GM20000 (cell line): Measurements from ENCODE around the gene CDKL5.

ENCODE experiments used
- DNase-seq: peaks from one replicate; pipeline ENCODE4 v3.0.0; 2012; ENCODE audit warnings: low spot score
- CTCF ChIP-seq: IDR thresholded peaks from 2 replicates; pipeline ENCODE4 v1.5.1; 2012; ENCODE audit warnings: mild to moderate bottlenecking, control low read depth; ENCODE audit errors: extremely low read depth, missing control alignments

The CDKL5 gene

DNA sequence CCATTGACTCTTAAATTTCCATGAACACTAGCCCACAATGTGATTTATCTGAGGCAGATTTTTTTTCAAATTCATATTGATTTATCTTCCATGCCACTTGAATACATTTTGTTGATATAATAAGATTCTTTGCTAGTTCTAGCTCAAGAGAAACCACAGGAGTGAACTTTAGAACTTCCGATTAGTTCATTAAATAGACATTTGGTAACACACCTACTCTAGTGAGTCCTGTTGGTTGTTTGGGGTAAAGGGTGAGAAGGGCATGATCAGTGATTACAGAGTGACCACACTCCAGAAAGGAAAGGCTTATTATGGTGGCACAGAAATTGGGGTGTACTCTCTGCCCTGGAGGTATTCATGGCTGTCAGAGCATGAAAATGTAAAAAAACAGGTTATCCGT, 120.4 kb downstream of the CDKL5 start:
- DNase-seq: no peak
- TF ChIP-seq CTCF: no peak

DNA sequence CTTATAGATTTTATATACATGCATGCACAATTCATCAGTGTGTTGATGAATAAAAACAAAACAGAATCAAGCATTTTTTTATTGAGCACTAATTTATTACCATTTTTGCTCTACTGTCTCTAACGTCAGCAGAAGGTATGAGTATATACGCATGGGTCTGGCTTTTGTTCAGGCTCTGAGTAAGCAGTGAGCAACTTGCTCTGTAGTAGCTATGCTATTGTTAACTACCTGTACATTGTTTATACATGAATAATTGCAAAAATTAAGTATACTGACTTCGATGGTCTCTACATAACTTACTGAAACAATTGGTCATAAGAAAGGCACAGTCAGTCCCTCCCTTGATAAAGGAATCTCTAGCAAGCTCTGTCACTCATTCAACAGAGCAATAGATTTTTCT, 123.6 kb downstream of the CDKL5 start:
- DNase-seq: no peak
- TF ChIP-seq CTCF: no peak

DNA sequence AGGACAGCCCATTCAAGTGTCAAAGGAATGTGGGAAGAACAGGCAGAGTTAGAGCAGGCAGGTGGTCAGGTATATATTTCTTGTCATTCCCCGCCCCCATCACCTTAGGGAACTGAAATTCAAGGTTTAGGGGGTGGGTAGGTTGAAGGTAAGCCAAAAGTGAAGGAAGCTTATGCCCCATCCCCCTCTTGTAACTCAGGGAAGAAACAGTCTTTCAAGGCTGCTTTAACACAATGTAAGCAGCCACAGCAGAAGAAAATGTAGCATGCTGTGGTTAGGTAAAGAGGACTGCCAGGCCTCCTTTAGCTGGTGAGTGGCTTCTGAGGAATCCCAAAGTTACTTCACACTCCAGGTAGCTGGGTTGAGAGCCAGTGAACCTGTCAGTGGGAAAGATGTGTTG, 124.2 kb downstream of the CDKL5 start:
- no peak for TF ChIP-seq CTCF
- no peak for DNase-seq

- TF ChIP-seq CTCF: no peak
- no peak for DNase-seq
Observed at GRCh38 chrX:18557879-18558278, 132.5 kb downstream of the CDKL5 start.

GRCh38 chrX:18558799-18559198, 133.4 kb downstream of the CDKL5 start:
- TF ChIP-seq CTCF: no peak

GRCh38 chrX:18561020-18561419, 135.6 kb downstream of the CDKL5 start:
- TF ChIP-seq CTCF: no peak

More at GRCh38 chrX:18558799-18559198, 133.4 kb downstream of the CDKL5 start:
- no peak for DNase-seq

DNA sequence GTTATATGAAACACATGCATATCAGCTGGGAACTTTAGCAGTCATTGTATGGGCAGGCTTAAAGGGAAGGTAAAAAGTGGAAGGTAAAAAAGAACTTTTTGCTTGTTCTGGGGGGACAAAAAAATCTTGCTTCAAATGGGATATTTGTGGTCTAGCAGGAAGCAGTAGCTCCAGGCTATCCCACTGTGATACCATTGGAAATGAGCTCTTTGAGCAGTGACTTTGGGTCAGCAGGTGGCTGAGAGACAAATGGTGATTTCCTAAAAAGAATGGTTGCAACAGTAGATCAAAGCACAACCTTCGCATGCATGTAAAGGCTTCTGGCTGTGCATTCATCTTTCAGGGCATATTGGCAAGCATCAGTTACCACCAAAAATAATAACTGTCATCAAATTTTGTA, 140.3 kb downstream of the CDKL5 start:
- no peak for TF ChIP-seq CTCF
- DNase-seq: no peak

More at GRCh38 chrX:18561020-18561419, 135.6 kb downstream of the CDKL5 start:
- no peak for DNase-seq
